Suppressor macrophage treated with lipopolysaccharide for 1 hour (primary cell): ENCODE measurements around the gene PAGE2B.
A peak's percentile ranks its signal among the peaks of the same experiment; 100 is the strongest.
"Not testable (repeated sequence)": the region's sequence is repeated elsewhere in the genome, so short reads cannot be mapped to it uniquely, and the experiment has no call there.

ENCODE experiments used
- DNase-seq, 3 donors: peaks; one replicate each; pipeline ENCODE4 v3.0.0-alpha.2; 2020 to 2022

PAGE2B gene, protein sequence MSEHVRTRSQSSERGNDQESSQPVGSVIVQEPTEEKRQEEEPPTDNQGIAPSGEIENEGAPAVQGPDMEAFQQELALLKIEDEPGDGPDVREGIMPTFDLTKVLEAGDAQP

GRCh38 chrX:55074851-55075467 is at the start of gene PAGE2B:
PAGE2B (plus strand) TSS chrX:55075030; CDS start chrX:55076042, 1,012 bp downstream.
- DNase-seq = no peak

DNA sequence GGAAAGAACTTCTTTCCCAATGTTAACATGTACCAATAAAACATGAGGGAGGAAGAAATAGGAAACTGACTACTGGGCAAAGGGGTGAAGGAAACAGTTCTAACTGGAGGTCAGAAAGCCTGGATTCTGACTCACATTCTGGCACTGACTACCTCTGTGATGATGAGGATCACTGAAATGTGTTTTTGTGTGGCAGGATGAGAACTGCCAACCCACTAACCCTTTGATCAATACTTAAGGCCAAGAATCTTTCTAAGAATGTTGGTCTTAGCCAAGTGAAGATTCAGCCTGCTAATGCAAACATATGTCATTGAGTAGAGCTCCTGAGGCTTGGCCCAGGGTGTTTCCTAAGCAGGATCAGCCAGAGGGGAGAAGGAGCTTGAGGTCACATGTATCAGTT is 48.7 kb upstream of the PAGE2B start:
- no peak for DNase-seq

GRCh38 chrX:55026840-55027239 is 48.0 kb upstream of the PAGE2B start:
- DNase-seq = no peak

DNA sequence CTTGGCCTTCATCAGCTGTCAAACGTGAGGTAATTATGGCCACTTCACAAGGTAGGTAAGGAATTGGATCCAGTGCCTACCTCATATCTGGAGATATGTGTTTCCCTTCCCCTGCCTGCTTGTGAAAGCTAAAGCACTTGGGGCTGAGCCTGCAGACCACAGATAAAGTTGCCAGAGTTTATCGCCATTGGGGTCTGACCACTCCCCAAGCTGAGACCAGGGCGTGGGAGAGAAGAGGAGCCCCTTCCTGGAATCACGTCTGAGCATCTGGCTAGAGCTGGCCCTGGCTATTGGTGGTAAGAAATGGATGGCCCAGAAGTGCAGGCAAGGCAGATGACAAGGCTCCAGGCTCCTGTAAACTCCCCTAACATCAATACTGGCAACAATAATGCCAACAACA is 46.8 kb upstream of the PAGE2B start:
- no peak for DNase-seq

DNA sequence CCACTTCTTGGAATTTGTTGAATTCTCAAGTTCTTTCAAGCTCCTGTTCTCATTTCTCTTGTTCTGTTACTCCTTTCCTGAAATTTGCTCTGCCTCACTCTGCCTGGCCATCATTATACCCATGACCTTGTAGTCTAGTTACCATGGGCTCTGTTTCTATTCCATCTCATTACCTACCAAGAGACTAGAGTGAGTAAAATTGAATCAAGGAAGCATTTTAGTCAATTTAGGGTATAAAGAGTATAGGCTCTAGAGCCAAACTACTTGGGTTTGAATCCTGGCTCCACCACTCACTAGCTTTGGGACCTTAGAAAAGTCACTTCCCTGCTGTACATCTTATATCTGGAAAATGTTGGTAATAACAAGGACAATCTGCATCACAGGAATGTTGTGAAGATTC is 46.2 kb upstream of the PAGE2B start:
- DNase-seq = no peak

GRCh38 chrX:55029291-55029690 is 45.5 kb upstream of the PAGE2B start:
- DNase-seq = no peak

DNA sequence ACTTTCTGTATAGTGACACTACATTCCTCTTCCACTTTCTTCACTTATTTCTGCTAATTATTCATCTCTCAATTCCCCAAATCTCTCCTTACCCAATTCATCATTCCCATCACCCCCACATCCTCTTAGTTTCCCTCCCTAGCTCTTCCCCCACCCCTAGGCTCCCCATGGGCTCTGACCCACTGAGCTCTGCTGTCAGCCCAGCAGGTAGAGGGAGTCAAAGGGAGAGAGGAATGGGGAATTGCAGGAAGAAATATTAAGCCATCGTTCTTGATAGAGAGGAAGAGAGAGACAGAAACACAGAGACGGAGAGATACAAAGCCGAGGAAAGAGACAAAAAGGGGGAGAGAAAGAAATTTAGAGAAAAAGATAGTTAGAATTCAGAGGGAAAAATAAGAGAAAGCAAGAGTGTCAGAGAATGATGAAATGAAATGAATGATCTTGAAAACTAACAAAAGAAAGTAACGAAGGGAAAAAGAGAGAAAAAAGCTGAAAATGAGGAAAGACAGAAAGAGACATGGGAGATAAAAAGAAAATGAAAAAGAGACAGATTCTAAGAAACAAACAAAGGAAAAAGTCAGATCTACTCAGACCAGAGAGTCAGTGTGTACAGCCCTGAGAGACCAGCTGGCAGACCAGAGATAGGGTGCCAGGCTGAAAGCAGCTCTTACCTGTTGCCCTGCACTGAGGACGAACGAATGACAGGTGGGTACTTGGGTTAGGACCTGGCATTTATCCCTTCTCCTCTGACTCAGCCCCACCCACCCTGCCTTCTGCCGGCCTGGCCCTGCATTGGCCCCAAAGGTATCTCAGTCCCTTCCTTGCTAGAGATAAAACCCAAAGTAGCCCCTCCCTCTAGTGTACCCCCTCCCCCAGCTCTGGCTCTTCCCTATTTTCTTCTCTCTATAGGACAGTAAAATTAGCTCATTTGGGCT is 44.3 kb upstream of the PAGE2B start, which contains the start of gene ALAS2:
TSS of gene ALAS2 (minus strand) at position 707 of the 935 bp plus-strand sequence. CDS start 4,977 bp downstream, outside the sequence.
- no peak for DNase-seq

GRCh38 chrX:55033429-55033828 is 41.4 kb upstream of the PAGE2B start:
- DNase-seq = no peak

DNA sequence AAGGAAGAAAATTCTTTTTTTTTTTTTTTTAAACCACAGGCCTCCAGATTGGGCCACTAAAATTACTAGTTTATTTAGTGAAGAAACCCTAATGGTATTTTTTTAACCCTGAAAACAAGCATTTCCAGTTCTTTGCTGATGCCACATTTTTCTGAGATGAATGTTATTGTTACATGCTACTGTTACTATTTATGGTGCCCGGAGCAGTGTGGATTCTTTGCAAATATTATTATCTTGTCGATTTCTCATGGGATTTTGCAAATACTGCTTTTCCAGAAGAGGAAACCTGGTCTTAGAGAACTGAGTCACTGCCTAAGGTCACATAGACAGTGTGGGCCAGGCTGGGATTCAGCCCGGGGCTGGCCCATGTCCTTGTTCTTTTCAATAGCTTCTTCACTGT is 35.4 kb upstream of the PAGE2B start:
- DNase-seq = no peak

DNA sequence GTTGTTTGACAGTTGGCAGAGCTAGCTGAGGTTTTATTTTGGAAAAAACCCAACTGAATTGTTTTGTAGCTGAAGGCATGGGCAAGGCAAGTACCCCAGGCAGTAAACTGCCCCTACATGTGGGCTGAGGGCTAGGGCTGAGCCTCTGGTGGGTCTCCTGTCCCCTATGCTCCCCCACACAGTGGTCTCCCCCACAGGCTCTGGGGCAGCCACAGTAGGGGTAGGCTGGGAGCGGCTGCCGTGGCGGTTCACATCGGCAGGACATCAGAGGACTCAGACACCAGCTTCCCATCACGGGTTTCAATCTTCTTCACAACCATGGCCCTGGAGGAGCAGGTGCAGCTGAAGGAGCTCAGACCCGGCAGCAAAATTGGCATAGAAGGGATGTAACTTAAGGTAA is 33.3 kb upstream of the PAGE2B start:
- DNase-seq = no peak

DNA sequence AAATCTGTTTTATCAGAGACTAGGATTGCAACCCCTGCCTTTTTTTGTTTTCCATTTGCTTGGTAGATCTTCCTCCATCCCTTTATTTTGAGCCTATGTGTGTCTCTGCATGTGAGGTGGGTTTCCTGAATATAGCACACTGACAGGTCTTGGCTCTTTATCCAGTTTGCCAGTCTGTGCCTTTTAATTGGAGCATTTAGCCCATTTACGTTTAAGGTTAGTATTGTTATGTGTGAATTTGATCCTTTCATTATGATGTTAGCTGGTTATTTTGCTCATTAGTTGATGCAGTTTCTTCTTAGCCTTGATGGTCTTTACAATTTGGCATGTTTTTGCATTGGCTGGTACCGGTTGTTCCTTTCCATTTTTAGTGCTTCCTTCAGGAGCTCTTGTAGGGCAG is 24.2 kb upstream of the PAGE2B start:
- DNase-seq = not testable (repeated sequence)

DNA sequence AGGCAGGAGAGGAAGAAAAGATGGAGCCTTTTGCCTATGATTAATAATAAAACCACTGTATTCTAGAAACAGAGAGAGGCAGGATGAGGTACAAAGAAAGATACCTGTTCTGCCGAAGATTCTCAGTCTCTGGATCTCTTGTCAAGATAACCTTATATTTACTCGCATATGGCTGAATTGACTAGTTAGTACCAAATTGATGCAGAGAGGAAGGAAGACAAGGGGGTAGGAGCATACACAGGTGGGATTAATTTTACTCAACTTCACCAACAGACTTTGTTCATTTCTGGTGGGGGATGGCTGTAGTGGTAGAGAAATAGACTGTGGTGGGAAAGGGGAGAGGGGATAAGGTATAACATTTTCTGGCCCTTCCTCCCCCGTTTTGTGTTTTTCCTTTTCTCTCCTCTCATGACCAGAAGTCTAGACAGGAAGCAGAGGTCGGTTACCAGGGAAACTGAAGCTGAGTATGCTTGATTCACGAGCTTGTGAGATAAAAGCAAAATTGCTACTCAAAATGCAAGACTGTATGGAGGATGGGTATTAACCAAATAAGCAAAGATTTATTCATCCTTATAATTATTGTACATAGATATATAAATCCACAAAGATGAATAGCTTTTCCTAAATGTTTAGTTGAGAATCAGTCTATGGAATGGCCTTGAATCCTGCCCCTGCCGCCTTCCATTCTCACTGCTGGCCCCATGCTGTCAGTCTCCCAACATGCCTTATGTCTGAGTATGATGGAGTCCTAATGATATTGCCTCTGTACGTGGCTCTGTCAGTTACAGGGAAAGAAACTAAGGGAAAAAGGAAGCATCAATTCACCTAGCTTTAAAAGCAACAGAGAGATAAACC is 17.8 kb upstream of the PAGE2B start:
- peak in 2 of 3 donors; percentile 1 to 14 for DNase-seq

GRCh38 chrX:55057675-55058249 is 17.1 kb upstream of the PAGE2B start:
- peak; percentile 36 to 49 (median 40) for DNase-seq

DNA sequence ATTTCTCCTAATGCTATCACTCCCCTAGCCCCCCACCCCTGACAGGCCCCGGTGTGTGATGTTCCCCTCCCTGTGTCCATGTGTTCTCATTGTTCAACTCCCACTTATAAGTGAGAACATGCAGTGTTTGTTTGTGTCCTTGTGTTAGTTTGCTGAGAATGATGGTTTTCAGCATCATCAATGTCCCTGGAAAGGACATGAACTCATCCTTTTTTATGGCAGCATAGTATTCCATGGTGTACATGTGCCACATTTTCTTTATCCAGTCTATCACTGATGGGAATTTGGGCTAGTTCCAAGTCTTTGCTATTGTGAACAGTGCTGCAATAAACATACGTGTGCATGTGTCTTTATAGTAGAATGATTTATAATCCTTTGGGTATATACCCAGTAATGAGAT is 7.7 kb upstream of the PAGE2B start:
- not testable (repeated sequence) for DNase-seq

GRCh38 chrX:55072286-55072685 is 2.5 kb upstream of the PAGE2B start:
- DNase-seq = no peak

DNA sequence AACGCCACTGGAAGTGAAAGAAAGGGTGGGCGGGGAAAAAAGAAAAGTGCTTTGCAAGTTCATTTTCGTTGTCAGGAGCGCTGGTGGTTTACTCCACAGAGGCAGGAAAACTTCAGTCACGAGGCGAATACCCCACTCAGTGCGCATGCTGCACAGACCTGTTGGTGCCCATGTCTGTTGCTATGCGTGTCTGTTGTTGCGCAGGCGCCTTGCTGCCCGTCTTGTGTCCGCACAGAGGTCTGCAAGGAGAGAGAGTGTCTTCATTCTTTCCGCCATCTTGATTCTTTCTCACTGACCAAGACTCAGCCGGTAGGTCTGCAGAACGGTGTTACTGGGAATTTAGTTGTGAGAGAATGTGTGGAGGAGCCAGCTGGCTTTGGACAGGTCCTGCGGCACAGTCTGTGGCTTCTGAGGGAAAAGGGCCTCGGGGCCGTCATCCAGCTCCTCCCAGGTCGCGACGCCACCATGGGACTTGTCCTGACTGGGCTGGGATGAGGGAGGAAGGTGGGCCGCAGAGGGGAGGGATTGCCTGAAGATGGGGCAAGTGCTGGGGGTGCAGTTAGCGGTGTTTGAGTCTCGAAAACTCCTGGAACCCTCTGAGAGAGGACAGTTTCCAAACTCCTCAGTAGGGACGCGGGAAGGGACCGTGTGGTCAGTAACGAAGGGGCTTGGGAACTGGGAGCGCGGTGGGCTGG is 14.1 kb downstream of the PAGE2B start, which contains the start of gene PAGE2:
TSS of gene PAGE2 (plus strand) at position 224 of the 695 bp plus-strand sequence. CDS start 1,003 bp downstream, outside the sequence.
- no peak for DNase-seq

GRCh38 chrX:55098691-55099090 is 23.9 kb downstream of the PAGE2B start:
- DNase-seq = no peak

DNA sequence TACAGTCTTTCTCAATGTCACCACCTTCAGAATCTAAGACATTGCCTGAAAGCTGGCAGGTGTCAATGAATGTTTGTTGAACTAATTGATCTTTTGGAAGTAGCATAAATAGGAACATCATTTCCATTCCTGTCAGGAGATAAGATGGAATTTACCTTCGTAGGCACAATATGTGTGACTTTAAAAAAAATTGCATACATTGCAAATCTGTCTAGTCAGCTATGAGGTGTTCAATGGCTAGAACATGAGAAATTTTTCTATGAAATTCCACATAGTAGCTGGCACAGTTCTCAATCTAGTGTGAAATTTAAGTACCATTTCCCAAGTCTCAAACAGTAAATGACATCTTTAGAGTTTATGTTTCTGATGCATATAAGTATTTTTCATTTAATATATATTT is 24.3 kb downstream of the PAGE2B start:
- DNase-seq = no peak

GRCh38 chrX:55102754-55103153 is 27.9 kb downstream of the PAGE2B start:
- peak in 2 of 3 donors; percentile 1 to 3 for DNase-seq

DNA sequence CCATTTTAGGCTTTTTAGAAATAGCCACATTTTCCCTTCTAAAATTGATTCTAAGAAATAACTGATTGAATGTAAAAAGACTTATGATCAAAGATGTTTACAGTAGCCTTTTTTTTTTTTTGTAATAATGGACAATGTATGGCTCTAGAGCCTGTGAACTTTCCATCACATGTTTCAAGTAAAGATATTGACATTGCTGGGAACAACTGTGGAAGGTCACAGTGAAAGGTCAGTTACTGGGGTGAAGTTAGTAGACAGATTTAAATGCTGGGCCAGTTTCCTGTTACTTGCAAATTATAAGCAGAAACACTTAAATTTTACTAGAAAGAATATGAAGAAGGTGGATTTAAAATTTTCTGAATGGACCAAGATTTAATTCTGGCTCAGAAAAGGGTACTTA is 32.4 kb downstream of the PAGE2B start:
- DNase-seq = no peak

DNA sequence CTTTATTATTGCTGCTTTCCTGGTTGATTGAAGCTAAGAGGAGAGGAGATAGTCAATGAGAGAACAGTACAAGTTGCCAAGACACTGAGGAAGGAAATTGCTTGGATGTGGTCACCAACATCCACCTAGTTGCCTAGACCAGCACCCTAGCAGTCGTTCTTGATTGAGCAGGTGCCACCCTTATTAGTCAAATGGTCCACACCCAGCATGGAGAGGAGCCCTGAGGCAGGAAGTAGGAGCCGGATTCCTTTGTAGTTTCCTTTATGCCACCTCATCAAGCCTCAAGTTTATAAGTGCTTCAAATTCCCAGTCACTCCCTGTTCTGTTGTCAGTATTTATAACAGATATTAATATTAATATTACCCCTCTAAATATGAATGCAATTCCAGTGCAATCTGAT is 33.1 kb downstream of the PAGE2B start:
- no peak for DNase-seq

- no peak for DNase-seq
These were observed 34.5 kb downstream of the PAGE2B start for GRCh38 chrX:55109306-55109705.
